Mesenchymal stem cell (in vitro differentiated cells and primary cell): ENCODE measurements around the gene SMIM13.
A peak's percentile ranks its signal among the peaks of the same experiment; 100 is the strongest.

Experiments used
- DNase-seq: peaks from one replicate; pipeline ENCODE4 v3.0.0-alpha.2; 2013
- H2AFZ ChIP-seq: one replicate; pipeline ENCODE4 v1.6.1; 2013; ENCODE audit warnings: low read depth, mild to moderate bottlenecking, control low read depth, inconsistent platforms, low read length, moderate library complexity
- H2AK5ac ChIP-seq: 2 replicates; pipeline ENCODE4 v1.6.1; 2013; ENCODE audit warnings: low read length, moderate library complexity, mild to moderate bottlenecking, inconsistent platforms; ENCODE audit not compliant: severe bottlenecking
- H2BK120ac ChIP-seq: one replicate; pipeline ENCODE4 v1.6.1; 2013; ENCODE audit warnings: low read depth, mild to moderate bottlenecking, inconsistent platforms, low read length, moderate library complexity
- H2BK12ac ChIP-seq, 2 experiments: one replicate each; pipeline ENCODE4 v1.6.1; 2013; ENCODE audit warnings: inconsistent platforms in 2 of 2, low read length in 2 of 2, mild to moderate bottlenecking in 2 of 2, moderate library complexity in 2 of 2, control low read depth in 1 of 2
- H2BK15ac ChIP-seq: one replicate; pipeline ENCODE4 v1.6.1; 2013; ENCODE audit warnings: mild to moderate bottlenecking, low read depth, inconsistent platforms; ENCODE audit not compliant: poor library complexity, severe bottlenecking
- H2BK5ac ChIP-seq: 2 replicates; pipeline ENCODE4 v1.6.1; 2013; ENCODE audit warnings: low read depth, mild to moderate bottlenecking, low read length, control low read depth, inconsistent platforms; ENCODE audit not compliant: poor library complexity, severe bottlenecking
- H3K14ac ChIP-seq, 2 experiments: one replicate each; pipeline ENCODE4 v1.6.1; 2013; ENCODE audit warnings: inconsistent platforms in 2 of 2, low read length in 2 of 2, control low read depth in 1 of 2, mild to moderate bottlenecking in 1 of 2, moderate library complexity in 1 of 2
- H3K18ac ChIP-seq, 2 experiments: one replicate each; pipeline ENCODE4 v1.6.1; 2013; ENCODE audit warnings: inconsistent platforms in 2 of 2, low read length in 2 of 2, control low read depth in 1 of 2, low read depth in 1 of 2, mild to moderate bottlenecking in 1 of 2
- H3K23ac ChIP-seq, 2 experiments: one replicate each; pipeline ENCODE4 v1.6.1; 2013; ENCODE audit warnings: inconsistent platforms in 2 of 2, low read length in 2 of 2, mild to moderate bottlenecking in 2 of 2, moderate library complexity in 2 of 2, control low read depth in 1 of 2
- H3K27ac ChIP-seq: 2 replicates; pipeline ENCODE4 v1.5.1; 2013; ENCODE audit warnings: mild to moderate bottlenecking, moderate library complexity, low read length, control low read depth, inconsistent platforms; ENCODE audit not compliant: poor library complexity, severe bottlenecking
- H3K27me3 ChIP-seq, 2 experiments: 2 replicates each; pipeline versions ENCODE4 v1.6.1 to v1.7.0; 2013; ENCODE audit warnings: low read length in 2 of 2, mild to moderate bottlenecking in 2 of 2, moderate library complexity in 2 of 2, control low read depth in 1 of 2, inconsistent platforms in 1 of 2; ENCODE audit not compliant: control insufficient read depth in 1 of 2, insufficient read depth in 1 of 2
- H3K36me3 ChIP-seq, 2 experiments: 2 replicates each; pipeline versions ENCODE4 v1.6.1 to v1.7.0; 2013; ENCODE audit warnings: low read length in 2 of 2, control low read depth in 1 of 2, inconsistent platforms in 1 of 2, low read depth in 1 of 2, mild to moderate bottlenecking in 1 of 2; ENCODE audit not compliant: insufficient read depth in 2 of 2, control insufficient read depth in 1 of 2
- H3K4ac ChIP-seq, 2 experiments: one replicate each; pipeline ENCODE4 v1.6.1; 2013; ENCODE audit warnings: inconsistent platforms in 2 of 2, low read length in 2 of 2, mild to moderate bottlenecking in 2 of 2, moderate library complexity in 2 of 2, control low read depth in 1 of 2, low read depth in 1 of 2
- H3K4me1 ChIP-seq: 2 replicates; pipeline ENCODE4 v1.6.1; 2013; ENCODE audit warnings: low read depth, low read length, control low read depth; ENCODE audit not compliant: control insufficient read depth, insufficient read depth
- H3K4me2 ChIP-seq: 2 replicates; pipeline ENCODE4 v1.6.1; 2013; ENCODE audit warnings: low read length, mild to moderate bottlenecking, inconsistent platforms; ENCODE audit not compliant: poor library complexity, severe bottlenecking
- H3K4me3 ChIP-seq, 2 experiments: 2 replicates each; pipeline versions ENCODE4 v1.5.1 to v1.7.0; 2013; ENCODE audit warnings: low read length in 2 of 2, mild to moderate bottlenecking in 2 of 2, control low read depth in 1 of 2, low read depth in 1 of 2; ENCODE audit not compliant: insufficient read depth in 1 of 2
- H3K79me1 ChIP-seq: replicated peaks from 2 replicates; pipeline ENCODE4 v1.6.1; 2013; ENCODE audit warnings: mild to moderate bottlenecking, control low read depth, low read length, inconsistent platforms; ENCODE audit not compliant: poor library complexity, severe bottlenecking
- H3K9ac ChIP-seq: 2 replicates; pipeline ENCODE4 v1.7.0; 2013; ENCODE audit warnings: mild to moderate bottlenecking, low read length, moderate library complexity
- H3K9me3 ChIP-seq: 2 replicates; pipeline ENCODE4 v1.7.0; 2013; ENCODE audit warnings: mild to moderate bottlenecking, low read length; ENCODE audit not compliant: control insufficient read depth
- H4K8ac ChIP-seq: one replicate; pipeline ENCODE4 v1.6.1; 2013; ENCODE audit warnings: inconsistent platforms, mild to moderate bottlenecking, low read length, moderate library complexity
- H4K91ac ChIP-seq: one replicate; pipeline ENCODE4 v1.6.1; 2013; ENCODE audit warnings: mild to moderate bottlenecking, low read length, inconsistent platforms
- WGBS: methylation state at CpG from one replicate; pipeline ENCODE4 v1.1.7; 2013; ENCODE audit warnings: mixed read lengths; 5-methylcytosine and 5-hydroxymethylcytosine counted together

Gene SMIM13

DNA sequence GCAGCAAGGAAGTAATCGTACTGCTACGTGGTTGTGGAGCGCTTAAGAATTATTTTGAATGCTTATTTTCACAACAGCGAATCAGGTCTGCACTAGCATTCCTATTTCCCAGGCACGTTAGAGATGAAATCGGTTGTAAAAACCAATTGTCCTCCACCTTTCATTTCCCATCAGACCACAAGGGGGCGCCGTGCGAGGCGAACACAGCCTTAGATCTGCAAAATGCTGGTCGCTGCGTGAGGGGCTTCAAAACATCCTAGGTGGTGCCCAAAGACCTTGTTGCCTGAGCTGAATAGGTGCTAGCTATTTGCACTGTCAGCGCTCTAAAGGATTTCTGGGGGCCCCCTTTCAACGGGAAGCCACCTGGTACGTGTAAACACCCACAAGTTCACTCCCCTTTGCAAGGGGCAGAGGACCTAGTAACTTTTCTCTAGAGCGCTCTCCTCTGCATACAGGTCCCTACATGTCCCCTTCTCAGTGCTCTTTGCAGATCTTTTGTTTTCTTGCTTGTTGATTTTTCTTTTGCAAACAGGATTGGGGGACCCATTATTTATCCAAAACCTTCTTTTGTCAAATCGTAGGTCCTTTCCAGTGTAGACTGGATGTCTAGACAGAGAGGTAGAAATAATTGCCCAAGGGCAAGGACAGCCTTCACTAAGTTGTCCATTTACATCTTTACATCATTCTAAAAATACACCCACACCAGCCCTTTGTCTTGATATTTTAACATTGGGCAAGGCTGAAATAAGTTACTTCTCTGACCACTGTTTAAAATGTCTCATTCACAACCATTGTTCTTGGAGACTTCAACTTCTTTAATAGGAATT lies 79.1 kb downstream of the SMIM13 start:
- Histone ChIP-seq H2BK120ac (no peak overlapping the region), H3K23ac (no peak overlapping the region), H3K79me1 (no peaks in the 10 kb centered on the region), H3K9ac (no peak overlapping the region), H3K4me3 (no peak overlapping the region), H2BK5ac (no peak overlapping the region), H4K91ac (no peak overlapping the region), H3K27ac (no peak overlapping the region), H4K8ac (no peak overlapping the region), H3K36me3 (no peaks in the 10 kb centered on the region), H3K9me3 (no peaks in the 10 kb centered on the region), H2BK15ac (no peak overlapping the region), H3K27me3 (no peaks in the 10 kb centered on the region), H2AFZ (no peak overlapping the region), H3K14ac (no peak overlapping the region), H2BK12ac (no peak overlapping the region), H3K4ac (no peak overlapping the region), H3K4me2 (peak overlapping the region; percentile 17), H3K18ac (no peak overlapping the region), H2AK5ac (no peak overlapping the region), H3K4me1 (peaks cover 2% of the 10 kb centered on the region)
- DNase-seq = peak; percentile 50
- WGBS = 27% methylated on average over 15 of the region's 17 CpGs

GRCh38 chr6:11174242-11174611 lies 80.6 kb downstream of the SMIM13 start:
- Histone ChIP-seq H3K27ac (no peak overlapping the region), H2BK120ac (no peak overlapping the region), H3K4me2 (no peak overlapping the region), H2BK12ac (peak overlapping the region in 1 of 2 experiments; percentile 37), H3K4me3 (no peak overlapping the region), H3K9me3 (peaks cover 4% of the 10 kb centered on the region), H3K4ac (no peak overlapping the region), H4K91ac (no peak overlapping the region), H3K36me3 (no peaks in the 10 kb centered on the region), H3K4me1 (peaks cover 2% of the 10 kb centered on the region), H2AK5ac (no peak overlapping the region), H2BK15ac (no peak overlapping the region), H4K8ac (no peak overlapping the region), H2BK5ac (no peak overlapping the region), H3K79me1 (no peaks in the 10 kb centered on the region), H3K23ac (no peak overlapping the region), H3K18ac (peak overlapping the region in 1 of 2 experiments; percentile 30), H3K27me3 (no peaks in the 10 kb centered on the region), H3K14ac (peak overlapping the region in 1 of 2 experiments; percentile 77), H2AFZ (no peak overlapping the region), H3K9ac (no peak overlapping the region)
- 94% methylated on average over 5 of the region's 5 CpGs for WGBS
- DNase-seq = no peak

DNA sequence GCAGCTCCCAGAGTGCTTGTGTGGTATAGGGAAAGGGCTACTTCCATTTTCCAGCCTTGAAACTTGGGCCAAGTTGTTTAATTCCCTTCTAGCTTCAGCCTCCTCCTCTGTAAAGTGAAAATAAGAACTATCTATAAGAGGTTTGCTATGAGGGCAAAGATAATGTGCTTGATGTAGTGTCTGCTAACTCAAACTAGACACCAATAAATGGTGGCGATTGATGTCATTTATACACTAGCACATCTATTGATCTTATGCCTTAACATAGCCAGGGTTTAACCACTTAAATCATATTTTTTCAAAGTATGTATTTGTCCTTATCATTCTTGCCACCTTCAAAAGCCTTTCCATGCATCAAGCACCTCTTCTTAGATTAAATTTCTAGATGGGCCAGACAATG lies 83.6 kb downstream of the SMIM13 start:
- H3K18ac ChIP-seq = no peak overlapping the region
- H2BK12ac ChIP-seq = no peak overlapping the region
- WGBS = 100% methylated on average over 1 of the region's 1 CpG
- H2AK5ac ChIP-seq = no peak overlapping the region
- no peak overlapping the region for H3K23ac ChIP-seq
- no peak overlapping the region for H3K9ac ChIP-seq
- H3K27ac ChIP-seq = no peak overlapping the region
- H3K4me3 ChIP-seq = no peak overlapping the region
- H3K9me3 ChIP-seq = peaks cover 6% of the 10 kb centered on the region
- H4K8ac ChIP-seq = no peak overlapping the region
- DNase-seq = no peak
- no peak overlapping the region for H2AFZ ChIP-seq
- no peak overlapping the region for H4K91ac ChIP-seq
- H2BK15ac ChIP-seq = no peak overlapping the region
- no peaks in the 10 kb centered on the region for H3K79me1 ChIP-seq
- H3K4me2 ChIP-seq = no peak overlapping the region
- H2BK120ac ChIP-seq = no peak overlapping the region
- no peak overlapping the region for H2BK5ac ChIP-seq
- H3K36me3 ChIP-seq = no peaks in the 10 kb centered on the region
- H3K4me1 ChIP-seq = peaks cover 2% of the 10 kb centered on the region
- H3K14ac ChIP-seq = no peak overlapping the region
- H3K27me3 ChIP-seq = no peaks in the 10 kb centered on the region
- no peak overlapping the region for H3K4ac ChIP-seq

DNA sequence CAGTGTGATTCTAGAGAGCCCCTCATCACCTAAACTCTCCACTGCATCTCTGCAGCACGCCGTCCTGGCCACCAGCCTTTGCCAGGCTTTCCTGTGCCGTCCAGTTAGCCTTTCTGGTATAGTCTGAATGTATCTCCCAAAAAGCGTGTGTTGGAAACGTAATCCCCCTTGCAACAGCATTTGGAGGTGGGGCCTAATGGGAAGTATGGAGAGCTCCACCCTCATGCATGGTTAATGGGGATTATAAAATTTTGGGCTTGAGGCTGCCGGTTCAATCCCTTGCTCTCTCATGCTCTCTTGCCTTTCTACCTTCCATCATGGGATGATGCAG lies 85.4 kb downstream of the SMIM13 start:
- Histone ChIP-seq H2BK15ac (no peak overlapping the region), H3K36me3 (no peaks in the 10 kb centered on the region), H3K4ac (no peak overlapping the region), H3K14ac (no peak overlapping the region), H3K18ac (no peak overlapping the region), H3K4me1 (no peaks in the 10 kb centered on the region), H3K23ac (no peak overlapping the region), H2AFZ (no peak overlapping the region), H2BK120ac (no peak overlapping the region), H3K4me3 (no peak overlapping the region), H4K91ac (no peak overlapping the region), H3K4me2 (no peak overlapping the region), H3K27me3 (no peaks in the 10 kb centered on the region), H4K8ac (no peak overlapping the region), H2AK5ac (no peak overlapping the region), H3K79me1 (no peaks in the 10 kb centered on the region), H3K9me3 (peaks cover 6% of the 10 kb centered on the region), H2BK12ac (no peak overlapping the region), H3K27ac (no peak overlapping the region), H2BK5ac (no peak overlapping the region), H3K9ac (no peak overlapping the region)
- DNase-seq = no peak
- over 99% methylated on average over 6 of the region's 6 CpGs for WGBS
